ENCODE measurements around the gene PPP1R8.
A peak's percentile ranks its signal among the peaks of the same experiment; 100 is the strongest.
"Not testable (repeated sequence)": the region's sequence is repeated elsewhere in the genome, so short reads cannot be mapped to it uniquely, and the experiment has no call there.

PPP1R8 gene

DNA sequence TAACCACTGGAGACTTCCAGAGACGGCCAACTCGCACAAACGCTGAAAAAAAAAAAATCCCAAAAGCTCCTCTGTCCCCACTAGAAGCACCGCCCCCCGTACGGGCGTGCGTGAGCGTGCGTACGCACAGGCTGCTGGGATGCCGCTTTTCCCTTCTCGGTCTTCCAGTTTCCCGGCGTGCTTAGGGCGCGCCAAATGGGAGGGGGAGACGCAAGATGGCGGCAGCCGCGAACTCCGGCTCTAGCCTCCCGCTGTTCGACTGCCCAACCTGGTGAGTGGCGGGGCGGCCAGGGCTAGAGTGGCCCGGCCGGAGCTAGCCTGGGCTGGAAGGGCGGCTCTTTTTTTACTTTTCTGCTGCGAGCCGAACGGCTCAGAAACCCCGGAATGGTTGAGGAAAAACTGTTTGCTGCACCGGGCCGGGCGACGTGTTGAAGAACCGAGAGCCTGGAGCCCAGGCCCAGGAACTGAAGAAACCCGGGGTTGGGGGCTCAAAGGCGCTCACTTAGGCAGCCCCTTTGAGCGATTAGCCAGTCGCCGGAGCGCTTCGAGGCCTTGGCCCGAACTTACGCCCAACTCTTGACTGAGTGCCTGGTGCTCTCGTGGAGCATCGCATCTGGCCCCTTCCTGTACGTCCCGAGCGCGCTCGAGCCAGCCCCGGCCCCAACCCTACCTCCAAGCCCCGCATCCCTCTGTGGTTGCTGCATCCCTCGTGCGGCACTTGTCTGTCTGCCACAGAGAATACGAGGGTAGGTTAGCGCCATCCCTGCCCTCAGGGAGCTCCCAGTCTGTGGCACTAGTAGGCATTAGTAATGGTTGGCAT is at the start of gene PPP1R8:
Gene PPP1R8 (plus strand): TSS at position 162 of the 820 bp plus-strand sequence. CDS start 54 bp downstream, at position 216.
- DNase-seq (ENCODE audit: low spot score), result peak; percentile 96

DNA sequence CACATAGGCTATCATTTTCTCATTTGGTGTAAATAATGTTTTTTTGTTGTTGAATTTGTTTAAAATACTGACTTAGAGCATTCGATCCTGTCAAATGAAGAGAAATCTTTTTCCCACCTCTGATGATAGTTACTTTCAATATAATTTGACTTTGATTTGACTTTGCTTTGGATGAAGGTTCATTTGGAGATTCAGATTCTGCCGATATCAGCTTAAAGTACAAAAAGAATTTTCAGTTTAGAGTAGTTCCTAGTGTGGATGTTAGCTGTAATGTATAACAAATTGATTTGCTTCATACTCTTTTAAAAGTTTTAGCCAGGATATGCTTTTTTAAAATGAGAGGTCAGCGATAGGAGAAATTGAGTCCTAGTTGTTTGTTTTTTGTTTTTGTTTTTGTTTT is 47.6 kb upstream of the PPP1R8 start:
- DNase-seq (ENCODE audit: low spot score), result no peak

DNA sequence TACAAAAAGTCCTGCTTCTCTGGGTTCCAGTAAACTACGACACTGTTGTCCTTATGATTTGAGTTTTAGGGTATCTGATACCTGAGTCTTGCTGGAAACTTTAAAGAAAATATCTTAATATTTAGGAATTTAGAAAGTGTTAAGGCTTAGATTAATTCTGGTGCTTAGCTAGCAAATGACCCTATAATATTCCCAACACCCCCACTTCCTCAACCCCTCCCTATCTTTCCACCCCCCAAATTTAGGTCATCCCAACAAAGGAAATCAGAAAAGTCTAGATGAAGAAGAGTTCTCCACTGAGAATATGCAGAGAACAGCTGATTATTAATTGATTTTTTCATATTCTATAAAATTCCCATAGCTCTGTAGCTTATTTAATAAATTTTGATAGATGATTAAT is 45.9 kb upstream of the PPP1R8 start:
- no peak for DNase-seq (ENCODE audit: low spot score)

DNA sequence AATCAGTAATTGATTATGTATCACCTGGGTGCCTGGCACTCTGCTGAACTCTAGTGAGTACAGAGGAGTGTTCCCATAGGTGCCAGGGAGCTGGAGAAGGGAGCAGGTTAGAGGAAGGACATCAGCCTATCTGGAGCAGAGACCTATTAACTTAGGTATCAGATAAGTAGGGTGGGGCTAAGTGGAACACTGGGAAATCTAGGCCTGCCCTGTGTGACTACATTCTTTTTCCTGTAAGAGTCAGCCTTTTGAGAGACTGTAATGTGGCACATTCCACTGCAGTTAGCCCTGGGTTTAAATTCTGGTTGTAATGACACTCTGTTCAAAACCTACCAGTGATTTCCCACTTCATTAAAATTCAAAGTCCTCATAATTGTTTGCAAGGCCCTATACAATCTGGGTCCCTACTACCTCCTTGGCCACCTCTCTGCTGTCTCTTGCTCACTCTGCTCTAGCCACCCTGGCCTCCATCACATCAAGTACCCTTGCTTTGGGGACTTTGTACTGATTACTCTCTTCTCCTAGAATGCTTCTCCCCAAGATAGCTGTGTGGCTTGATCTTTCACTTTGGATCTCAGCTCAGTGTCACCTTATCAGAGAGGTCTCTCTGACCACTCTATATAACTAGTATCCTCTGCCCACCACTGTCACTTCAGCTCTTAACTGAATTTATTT is 44.7 kb upstream of the PPP1R8 start:
- DNase-seq (ENCODE audit: low spot score), result peak; percentile 56

DNA sequence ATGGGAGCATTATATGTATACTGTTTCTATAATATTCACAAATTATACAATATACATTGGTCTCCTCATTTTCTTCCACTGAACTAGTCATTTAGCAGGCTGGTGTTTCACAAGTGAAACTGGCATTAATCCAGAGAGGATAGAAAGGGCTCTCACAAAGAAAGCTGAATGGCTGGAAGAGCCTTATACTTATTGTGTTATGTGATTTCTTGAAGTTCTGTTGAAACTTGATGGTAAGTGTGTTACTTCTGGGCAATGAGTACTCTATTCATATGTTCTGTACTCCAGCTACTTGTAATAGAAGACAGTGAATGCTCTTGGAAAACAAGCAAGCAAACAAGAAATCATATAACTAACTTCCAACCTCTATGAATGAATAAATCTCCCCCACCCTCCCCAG is 42.7 kb upstream of the PPP1R8 start:
- peak; percentile 26 for DNase-seq (ENCODE audit: low spot score)

DNA sequence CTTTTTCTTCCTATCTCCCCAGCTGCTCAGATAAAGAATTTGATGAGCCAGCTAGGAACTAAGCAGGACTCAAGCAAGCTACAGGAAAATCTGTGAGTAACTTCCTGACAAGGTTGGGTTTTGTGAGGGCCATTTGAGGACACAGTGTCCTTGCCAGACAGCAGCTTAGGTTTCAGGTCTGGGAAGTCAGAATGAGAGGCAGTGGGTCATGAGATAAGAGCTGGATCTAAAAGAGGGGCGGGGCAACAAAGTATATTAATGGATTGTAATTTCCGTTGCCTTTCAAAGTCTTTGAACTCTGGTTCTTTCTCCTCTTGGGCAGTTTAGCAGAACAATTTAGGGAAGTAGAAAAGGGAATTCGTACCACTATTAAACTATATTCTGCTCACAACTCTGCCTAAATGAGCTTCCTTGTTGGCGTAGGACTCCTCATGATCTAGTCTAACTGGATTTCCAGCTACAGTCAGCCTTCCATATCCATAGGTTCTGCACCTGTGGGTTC is 41.0 kb upstream of the PPP1R8 start:
- DNase-seq (ENCODE audit: low spot score), result no peak

DNA sequence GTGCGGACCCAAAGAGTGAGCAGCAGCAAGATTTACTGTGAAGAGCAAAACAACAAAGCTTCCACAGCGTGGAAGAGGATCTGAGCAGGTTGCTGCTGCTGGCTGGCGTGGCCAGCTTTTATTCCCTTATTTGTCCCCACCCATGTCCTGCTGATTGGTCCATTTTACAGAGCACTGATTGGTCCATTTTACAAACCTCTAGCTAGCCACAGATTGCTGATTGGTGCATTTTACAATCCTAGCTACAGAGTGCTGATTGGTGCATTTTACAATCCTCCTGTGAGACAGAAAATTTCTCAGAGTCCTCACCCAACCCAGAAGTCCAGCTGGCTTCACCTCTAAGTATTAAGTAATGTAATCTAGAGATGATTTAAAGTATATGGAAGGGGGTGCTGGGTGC is 40.3 kb upstream of the PPP1R8 start:
- DNase-seq (ENCODE audit: low spot score), result not testable (repeated sequence)

DNA sequence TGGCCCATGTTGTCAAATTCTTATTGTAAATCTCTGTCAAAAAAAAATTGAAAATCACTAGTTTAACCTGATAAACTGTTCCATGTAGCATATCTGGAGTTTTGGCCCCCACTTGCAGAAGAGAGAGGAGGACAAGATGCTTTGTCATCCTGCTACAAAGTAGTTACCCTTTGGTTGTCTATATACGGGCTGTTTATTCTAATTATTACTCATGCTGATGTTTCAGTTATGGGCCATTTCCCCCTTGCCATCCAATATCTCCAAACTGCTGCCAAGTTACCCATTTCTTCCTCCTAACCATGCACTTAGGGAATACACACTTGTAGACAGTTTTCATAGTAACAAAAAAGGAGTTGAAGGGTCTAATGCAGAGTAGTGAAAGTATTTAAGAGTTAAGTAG is 35.0 kb upstream of the PPP1R8 start:
- no peak for DNase-seq (ENCODE audit: low spot score)

DNA sequence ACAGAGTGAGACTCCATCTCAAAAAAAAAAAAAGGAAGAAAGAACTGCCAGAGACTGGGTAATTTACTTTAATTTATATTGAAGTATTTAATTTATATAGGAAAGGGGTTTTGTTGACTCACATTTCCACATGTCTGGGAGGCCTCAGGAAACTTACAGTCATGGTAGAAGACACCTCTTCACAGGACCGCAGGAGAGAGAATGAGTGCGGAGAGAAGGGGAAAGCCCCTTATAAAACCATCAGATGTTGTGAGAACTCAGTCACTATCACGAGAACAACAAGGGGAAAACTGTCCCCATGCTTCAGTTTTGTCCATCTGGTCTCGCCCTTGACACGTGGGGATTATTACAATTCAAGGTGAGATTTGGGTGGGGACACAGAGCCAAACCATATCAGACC is 25.8 kb upstream of the PPP1R8 start:
- no peak for DNase-seq (ENCODE audit: low spot score)

DNA sequence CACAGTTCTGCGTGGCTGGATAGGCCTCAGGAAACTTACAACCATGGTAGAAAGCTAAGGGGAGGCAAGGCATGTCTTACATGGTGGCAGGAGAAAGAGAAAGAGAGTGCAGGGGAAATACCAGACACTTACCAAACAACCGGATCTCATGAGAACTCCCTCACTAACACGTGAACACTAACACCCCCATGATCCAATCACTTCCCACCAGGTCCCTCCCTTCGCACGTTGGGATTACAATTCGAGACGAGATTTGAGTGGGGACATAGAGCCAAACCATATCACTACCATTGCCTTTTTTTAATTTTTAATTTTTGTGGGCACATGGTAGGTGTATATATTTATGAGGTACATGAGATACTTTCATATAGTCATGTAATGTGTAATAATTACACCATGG is 23.8 kb upstream of the PPP1R8 start:
- no peak for DNase-seq (ENCODE audit: low spot score)

DNA sequence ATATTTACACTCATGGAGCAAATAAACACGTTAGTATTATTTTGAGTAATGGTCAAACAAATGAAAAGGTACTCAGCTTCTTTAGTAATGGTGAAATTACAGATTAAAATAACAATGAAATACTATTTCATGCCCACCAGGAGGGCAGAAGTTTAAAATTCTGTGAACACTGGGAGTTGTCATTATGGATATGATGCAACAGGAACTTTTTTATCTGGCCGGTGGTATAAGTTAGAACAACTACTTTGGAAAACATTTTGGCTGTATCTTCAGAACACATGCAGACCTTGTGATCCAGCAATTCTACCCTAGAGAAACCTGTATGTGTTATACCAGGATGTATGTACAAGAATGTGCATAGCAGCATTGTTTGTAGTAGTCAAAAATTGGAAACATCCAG is 23.2 kb upstream of the PPP1R8 start:
- no peak for DNase-seq (ENCODE audit: low spot score)

DNA sequence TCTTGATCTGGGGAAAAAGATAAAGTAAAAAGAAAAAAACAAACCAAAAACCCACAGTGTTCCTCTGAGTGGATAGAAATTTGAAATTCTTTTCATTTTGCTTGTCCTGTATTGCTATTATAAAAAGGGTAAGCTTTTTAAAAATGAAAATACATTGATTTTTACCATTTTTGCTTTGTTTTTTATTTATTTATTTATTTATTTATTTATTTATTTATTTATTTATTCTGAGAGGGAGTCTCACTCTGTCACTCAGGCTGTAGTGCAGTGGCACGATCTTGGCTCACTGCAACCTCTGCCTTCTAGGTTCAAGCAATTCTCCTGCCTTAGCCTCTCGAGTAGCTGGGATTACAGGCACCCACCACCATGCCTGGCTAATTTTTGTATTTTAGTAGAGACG is 22.5 kb upstream of the PPP1R8 start:
- not testable (repeated sequence) for DNase-seq (ENCODE audit: low spot score)

DNA sequence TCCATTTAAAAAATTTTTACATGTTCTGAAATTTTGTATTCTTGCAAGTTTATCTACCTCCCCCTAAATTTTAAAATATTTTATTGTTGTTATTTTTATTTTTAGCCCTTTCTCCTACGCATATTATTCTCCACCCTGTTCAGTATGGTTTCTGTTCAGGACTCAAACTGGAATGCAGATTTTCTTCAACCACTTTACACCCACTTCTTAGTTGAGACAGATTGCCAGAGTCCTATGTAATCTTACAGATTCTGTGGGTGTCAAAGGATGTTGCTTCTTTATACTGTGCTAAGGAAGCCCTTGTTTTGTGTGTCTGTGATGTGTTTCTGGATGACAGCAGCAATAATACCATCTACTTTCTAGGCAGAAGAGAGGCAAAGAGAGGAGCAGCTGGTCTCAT is 20.7 kb upstream of the PPP1R8 start:
- DNase-seq (ENCODE audit: low spot score), result no peak

DNA sequence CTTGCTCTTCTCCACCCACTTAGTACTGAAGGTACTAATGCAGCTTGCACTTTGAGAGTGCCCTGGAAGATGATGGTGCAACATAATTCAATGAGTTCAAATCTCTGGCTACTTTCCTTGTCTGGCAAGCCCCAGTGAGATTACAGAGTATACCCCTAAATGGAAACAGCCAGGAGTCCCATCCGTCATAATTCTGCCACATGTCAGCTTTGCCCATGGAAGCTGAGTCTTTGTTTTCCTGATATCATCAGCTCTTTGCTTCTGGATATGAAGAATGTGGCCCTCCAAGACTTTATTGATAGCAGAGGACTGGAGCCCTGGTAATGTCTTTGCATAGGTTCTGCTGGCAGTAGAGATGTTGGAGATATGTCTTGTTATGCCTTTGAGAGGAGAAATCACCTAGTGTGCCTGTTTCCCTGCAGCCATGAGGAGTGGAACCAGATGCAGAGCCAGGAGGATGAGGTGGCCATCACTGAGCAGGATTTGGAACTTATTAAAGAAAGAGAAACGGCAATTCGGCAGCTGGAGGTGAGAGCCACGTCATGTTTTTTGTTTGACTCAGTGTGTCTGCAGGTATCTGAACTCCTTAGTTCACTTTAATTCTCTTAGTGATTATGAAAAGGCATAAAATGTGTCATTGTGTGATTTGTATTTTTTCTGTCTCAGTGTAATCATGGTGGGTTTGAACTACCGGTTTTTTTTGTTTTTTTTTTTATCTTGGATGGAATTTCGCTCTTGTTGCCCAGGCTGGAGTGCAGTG is 18.7 kb upstream of the PPP1R8 start:
- no peak for DNase-seq (ENCODE audit: low spot score)

DNA sequence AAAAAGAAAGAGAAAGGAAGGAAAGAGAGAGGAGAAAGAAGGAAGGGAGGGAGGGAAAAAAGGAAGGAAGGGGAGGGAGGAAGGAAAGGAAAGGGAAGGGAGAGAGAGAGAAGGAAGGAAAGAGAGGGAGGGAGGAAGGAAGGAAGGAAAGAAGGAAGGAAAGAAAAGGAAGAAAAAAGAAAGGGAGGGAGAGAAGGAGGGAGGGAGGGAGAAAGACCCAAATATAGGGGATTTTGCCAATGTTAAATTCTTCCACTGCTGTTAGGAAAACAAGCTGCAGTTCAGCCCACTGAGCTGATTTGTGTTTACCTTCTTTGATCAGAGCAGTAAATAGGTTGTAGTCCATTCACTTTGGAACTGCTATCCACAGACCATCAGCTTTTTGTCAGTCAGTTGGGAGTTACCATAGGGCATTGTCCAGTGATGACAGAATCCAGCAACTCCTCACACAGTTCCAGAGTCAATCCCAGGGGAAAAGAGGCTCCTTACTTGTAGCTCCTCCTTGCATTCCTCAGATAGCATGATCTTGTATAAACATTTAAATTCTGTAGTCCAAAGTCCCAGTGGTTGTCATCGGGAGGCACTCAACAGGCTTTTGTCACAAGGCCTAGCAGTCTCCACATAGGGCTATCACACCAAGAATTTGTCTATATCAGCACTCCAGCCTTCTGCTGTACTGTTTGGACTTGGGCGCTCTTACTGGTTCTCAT is 13.5 kb upstream of the PPP1R8 start:
- peak; percentile 79 for DNase-seq (ENCODE audit: low spot score)

DNA sequence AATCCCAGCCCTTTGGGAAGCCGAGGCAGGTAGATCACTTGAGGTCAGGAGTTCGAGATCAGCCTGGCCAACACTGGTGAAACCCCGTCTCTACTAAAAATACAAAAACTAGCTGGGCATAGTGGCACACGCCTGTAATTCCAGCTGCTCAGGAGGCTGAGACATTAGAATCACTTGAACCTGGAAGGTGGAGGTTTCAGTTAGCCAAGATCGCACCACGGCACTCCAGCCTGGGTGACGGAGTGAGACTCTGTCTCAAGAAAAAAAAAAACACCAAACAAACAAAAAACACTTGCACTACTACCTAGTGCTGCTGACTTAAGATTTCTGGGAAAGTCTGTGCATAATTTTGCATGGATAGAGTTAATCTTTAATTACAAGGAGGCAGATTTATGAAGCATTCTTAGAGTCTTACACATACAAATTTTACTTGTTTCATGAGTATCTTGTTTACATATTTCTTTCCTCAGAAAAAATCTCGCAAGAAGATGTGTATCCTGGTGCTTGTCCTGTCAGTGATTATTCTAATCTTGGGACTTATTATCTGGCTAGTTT is 8.7 kb upstream of the PPP1R8 start:
- no peak for DNase-seq (ENCODE audit: low spot score)

DNA sequence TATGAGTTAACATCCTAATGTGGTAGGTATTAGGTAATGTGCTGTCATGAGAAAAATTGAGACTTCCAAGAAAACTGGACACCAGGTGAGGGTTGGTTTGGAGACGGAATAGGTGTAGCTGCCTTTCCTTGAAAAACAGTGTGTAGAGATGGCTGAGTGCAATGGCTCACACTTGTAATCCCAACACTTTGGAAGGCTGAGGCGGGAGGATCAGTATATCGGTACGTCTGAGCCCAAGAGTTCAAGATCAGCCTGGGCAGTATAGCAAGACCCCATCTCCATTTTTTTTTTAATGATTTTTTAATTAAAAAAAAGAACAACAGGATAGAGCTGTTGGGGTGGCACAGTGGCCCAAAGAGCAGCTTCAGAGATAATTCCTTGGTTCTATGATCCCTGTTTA is 6.8 kb upstream of the PPP1R8 start:
- DNase-seq (ENCODE audit: low spot score), result no peak

DNA sequence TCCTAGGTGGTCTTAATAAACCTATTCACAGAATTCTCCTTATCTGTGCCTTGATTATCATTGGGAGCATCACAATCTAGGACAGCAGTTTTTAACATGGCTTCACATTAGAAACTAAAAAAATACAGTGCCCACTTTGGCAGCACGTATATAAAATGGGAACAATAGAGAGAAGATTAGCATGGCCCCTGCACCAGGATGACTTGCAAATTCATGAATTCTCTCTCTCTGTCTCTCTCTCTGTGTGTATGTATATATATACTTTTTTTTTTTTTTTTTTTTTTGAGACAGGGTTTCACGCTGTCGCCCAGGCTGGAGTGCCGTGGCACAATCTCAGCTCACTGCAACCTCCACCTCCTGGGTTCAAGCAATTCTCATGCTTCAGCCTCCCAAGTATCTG is 6.2 kb upstream of the PPP1R8 start:
- DNase-seq (ENCODE audit: low spot score), result no peak

DNA sequence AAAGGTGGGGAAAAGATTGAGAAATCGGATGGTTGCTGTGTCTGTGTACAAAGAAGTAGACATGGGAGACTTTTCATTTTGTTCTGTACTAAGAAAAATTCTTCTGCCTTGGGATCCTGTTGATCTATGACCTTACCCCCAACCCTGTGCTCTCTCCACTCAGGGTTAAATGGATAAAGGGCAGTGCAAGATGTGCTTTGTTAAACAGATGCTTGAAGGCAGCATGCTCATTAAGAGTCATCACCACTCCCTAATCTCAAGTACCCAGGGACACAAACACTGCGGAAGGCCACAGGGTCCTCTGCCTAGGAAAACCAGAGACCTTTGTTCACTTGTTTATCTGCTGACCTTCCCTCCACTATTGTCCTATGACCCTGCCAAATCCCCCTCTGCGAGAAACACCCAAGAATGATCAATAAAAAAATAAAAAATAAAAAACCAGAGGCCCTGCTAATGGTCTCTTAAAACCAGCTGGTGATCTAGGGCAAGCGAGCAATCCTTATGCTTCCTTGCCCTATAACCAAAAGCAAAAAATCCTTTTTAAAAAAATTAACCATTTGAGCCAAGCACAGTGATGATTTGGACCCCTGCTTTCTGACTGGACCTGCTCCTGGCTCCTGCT is 1.1 kb upstream of the PPP1R8 start:
- DNase-seq (ENCODE audit: low spot score), result not testable (repeated sequence)

DNA sequence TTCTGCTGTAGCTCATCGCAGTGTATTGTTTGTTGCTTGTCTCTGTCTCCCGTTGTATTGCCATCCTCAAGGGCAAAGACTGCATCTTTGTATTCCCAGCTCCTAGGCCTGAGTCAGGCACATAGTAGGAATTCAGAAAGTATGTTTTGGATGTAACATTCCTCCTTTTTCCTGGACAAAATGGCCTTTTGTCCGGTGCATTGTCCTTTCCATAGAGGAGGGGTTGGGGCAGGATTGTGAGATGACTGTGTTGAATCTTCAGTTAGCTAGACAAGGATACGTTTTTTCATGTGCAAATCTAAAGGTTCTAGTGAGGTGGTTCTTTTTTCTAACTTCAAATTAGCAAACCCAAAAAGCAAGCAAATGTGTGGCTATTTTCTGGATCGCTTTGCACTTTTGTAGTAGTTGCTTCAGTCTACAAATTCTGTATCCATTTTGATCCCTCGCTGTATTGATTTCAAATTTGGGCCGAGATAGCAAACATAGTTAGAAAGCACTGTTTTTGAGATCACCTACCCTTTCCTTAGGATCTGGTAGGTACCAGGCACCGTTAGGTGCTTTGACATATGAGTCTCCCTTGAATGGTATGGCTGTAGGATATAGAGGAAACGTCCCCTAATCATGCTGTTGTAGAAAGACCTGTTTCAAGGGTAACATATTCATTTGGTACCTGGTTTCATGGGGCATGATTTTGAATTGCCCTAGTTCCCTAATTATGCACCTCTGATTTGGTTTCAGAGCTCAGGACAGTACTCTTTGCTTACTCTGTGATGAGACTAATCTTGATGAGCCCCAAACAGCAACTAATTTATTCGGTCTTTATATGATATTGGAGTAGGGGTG is 1.2 kb downstream of the PPP1R8 start:
- DNase-seq (ENCODE audit: low spot score), result no peak

Measured in AG20443 (cell line).